C1 segment of cervical spinal cord (tissue), 14 donors: Measurements from ENCODE around the gene CHKB.

ENCODE experiments used
- DNase-seq, 14 donors: peaks; one replicate each; lab custom pipeline; 2025; lab: John Stamatoyannopoulos, UW

Gene CHKB

DNA sequence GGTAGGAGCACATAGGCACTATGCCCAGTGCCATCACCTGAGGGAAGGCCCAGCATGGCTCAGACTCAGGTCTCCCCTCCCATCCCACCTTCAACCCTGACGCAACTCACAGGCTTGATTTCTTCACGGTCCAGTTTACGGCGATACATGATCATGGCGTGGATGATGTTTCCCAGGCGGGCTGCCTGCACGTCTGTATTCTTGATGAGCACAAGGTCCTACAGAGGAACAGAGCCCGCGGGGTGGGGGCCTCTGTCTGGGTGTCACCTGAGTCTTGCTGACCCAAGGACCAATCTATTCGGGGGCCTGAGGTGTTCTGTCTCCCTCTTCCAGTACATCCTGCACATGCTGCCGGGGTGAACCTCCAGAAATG, 8.3 kb downstream of the CHKB start:
- no peak for DNase-seq

GRCh38 chr22:50573491-50574382, 8.9 kb downstream of the CHKB start:
- DNase-seq, result no peak

- no peak for DNase-seq
These were observed 9.7 kb downstream of the CHKB start for GRCh38 chr22:50572965-50573364.

- no peak for DNase-seq
These were observed 11.1 kb downstream of the CHKB start for GRCh38 chr22:50571264-50572175.

GRCh38 chr22:50570861-50571260, 11.8 kb downstream of the CHKB start:
- DNase-seq, result no peak

GRCh38 chr22:50569896-50570535, 12.6 kb downstream of the CHKB start:
- DNase-seq, result no peak

DNA sequence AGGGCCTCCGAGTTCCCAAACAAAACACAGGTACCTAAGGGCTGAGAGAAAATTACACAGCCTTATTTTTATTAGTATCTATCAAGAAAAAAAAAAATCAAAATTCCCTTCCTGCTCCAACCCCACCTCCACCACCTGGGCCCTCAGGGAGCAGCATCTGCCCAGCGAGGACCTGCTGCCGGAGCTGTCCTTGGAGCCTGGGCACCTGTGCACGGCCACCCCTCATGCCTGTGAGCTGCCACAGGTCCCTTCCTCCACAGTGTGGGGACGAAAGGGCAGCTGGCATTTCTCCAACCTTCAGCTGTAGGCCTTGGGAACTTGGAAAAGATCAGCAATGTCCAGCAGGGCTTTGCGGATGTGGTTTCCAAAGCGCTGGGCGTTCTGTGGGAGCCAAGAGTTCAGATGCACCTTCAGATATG, 13.6 kb downstream of the CHKB start:
- DNase-seq, result no peak

DNA sequence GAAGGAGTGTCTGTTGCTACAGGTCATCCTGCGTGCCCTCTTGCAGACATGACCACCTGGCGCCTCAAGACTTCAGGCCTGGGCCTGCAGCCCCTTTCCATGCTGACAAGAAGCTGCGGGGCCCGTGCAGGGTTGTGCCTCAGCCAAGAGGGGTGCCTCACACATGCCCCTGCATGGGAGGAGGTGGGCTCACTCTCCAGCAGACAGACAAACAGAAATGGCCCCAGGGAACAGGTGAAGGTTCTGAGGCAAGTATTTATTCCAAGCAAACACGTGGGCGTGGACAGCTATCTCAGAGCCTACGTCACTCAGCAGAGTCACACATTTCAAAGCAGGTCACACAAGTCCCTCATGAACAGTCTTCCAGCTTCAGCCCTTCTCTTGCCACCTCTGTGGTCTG, 14.0 kb downstream of the CHKB start:
- no peak for DNase-seq

DNA sequence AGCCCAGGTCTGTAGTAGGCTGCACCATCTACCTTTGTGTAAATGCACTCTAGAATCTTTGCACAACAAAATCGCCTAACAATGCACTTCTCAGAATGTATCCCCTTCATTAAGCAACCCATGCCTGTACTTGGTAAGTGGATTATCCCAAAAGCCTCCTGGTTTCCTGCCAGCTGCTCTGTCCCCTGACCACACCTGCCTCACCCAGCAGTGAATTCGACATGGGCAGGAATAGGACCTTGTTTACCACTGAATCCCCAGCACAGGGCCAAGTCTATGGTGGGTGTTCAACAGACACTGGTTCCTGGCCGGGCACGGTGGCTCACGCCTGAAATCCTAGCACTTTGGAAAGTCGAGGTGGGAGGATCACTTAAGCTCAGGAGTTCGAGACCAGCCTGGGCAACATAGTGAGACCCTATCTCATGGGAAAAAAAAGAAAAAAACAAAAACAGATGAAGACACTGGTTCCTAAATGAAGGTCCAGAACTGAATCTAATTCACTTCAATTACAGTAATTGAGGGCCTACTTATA, 14.9 kb downstream of the CHKB start:
- no peak for DNase-seq

DNA sequence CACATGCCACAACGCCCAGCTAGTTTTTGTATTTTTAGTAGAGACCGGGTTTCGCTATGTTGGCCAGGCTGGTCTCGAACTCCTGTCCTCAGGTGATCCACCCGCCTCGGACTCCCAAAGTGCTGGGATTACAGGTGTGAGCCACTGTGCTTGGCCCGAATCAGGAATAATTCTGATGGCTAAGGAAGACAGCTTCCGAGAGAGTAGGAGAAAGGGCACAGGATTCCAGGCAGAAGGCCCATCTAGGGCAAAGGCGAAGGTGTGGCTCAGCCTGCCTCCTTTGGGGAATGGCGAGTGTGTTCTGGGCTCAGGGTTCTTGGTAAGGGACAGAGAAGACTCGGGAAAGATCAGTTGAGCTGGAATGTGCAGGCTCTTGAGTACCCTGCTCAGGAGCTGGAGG, 18.4 kb downstream of the CHKB start:
- DNase-seq, result no peak

- DNase-seq, result peak in 1 of 14 donors; percentile 77
These were observed 19.1 kb downstream of the CHKB start for GRCh38 chr22:50563413-50564160.

GRCh38 chr22:50562523-50563412, 19.9 kb downstream of the CHKB start, which contains the start of gene SYCE3:
TSS of gene SYCE3 (minus strand) at chr22:50562919. CDS start at chr22:50556405, 6,514 bp downstream.
- DNase-seq, result peak; percentile 23 to 96 (median 90)

GRCh38 chr22:50561401-50562358, 21.0 kb downstream of the CHKB start:
- DNase-seq, result no peak

GRCh38 chr22:50560034-50560433, 22.6 kb downstream of the CHKB start:
- no peak for DNase-seq

- DNase-seq, result no peak
These were observed 25.9 kb downstream of the CHKB start for GRCh38 chr22:50556703-50557102.

- DNase-seq, result no peak
These were observed 29.3 kb downstream of the CHKB start for GRCh38 chr22:50553310-50553709.

- DNase-seq, result no peak
These were observed 31.4 kb downstream of the CHKB start for GRCh38 chr22:50551160-50551752.

DNA sequence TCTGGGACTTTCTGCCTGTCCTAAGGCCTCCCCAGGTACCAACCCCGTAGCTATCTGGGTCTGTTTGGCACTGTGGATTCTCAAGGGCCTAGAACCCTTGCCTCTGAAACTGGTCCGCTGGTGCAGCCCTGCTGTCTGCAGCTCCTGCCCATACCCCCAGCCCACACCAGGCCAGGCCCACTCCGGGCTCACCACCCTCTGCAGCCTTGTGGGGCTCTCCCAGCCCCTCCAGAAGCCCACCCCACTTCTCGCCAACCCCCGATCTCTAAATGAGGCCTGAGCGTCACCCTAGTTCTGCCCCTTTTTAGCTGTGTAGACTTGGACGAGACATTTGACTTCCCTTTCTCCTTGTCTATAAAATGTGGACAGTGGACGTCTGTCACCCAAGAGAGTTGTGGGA, 32.3 kb downstream of the CHKB start:
- DNase-seq, result no peak
